Measurements from ENCODE around the gene GRIK1. TPM values are rescaled to one million over a fixed set of nuclear protein-coding genes. Genes with fewer than 3 reads are reported as not detected.

Gene GRIK1
- total RNA-seq, 2 experiments from 2014 or later: not detected

DNA sequence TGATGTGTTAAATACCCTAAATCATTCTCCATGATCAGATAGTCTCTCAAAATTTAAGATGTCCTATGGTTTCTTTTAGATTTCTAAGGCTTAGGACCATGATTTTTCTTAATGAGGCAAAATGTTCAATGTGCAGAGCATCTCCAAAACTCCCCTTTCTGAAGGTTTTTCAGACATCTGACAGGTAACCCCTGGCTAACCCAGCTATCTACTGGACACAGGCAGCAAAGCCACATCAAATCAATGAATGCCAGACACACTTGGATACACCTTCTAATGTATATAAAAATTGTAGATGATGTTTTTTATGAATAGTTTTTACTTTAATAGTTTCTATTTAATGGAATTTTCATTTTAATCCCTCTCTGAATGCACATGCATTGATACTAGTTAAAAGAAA lies 285.6 kb downstream of the GRIK1 start:
- POLR2A ChIA-PET: no interaction called here
- H3K36me3 Mint-ChIP-seq: peaks cover 6% of the 10 kb centered on the region
- H3K4me3 Mint-ChIP-seq: no peak overlapping the region
- no peaks in the 10 kb centered on the region for H3K27me3 Mint-ChIP-seq
- H3K27ac Mint-ChIP-seq: no peak overlapping the region
- H3K9me3 Mint-ChIP-seq: peaks cover 3% of the 10 kb centered on the region
- H3K4me1 Mint-ChIP-seq: peaks cover 9% of the 10 kb centered on the region
- ATAC-seq (ENCODE audit: low read depth) (no peak), DNase-seq (no peak)

DNA sequence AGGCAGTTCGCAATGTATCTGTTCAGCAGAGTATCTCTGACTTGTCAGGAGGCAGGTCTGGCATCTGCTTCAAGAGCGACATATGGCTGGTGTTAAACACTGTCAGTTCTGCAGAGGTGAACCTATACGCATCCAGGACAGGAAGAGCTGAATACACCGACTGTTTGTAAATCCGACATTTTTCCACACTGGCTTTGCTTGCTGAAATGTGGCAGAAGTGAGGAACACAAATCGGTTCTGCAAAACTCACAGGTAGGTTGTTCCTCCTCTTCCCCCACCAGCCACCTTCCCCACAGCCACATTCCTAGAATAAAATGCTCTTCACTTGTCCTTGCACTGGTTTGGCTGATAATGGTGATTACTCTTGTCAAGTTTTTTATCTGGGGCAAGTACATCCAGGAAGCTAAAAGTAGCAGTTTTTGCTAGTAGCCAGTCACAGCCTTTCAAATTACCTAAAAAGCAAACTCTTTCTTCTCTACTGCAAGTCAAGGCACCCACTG lies 289.2 kb downstream of the GRIK1 start:
- Mint-ChIP-seq H3K4me1 (peaks cover 1% of the 10 kb centered on the region), H3K4me3 (no peak overlapping the region), H3K36me3 (peaks cover 5% of the 10 kb centered on the region), H3K9me3 (peaks cover 2% of the 10 kb centered on the region), H3K27me3 (no peaks in the 10 kb centered on the region), H3K27ac (no peak overlapping the region)
- DNase-seq (no peak), ATAC-seq (ENCODE audit: low read depth) (no peak)
- POLR2A ChIA-PET: no interaction called here

DNA sequence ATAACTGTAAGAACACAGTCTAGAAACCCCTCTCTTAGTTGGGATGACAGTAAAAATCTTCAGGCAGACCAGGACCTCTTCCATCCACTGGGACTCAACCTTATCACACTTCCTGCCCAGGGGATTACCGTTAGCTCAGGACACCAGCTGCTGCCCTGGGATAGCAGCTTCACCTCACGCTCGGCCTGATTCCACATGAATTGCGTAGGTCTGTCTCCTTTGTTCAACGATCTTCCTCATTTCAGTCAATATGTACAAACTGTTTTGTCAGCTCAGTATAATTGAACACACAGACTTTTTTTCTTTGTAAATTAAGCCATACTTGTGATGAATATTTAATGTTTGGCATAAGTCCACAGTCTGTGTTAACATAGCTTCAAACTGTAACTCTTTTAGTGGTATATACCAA lies 290.4 kb downstream of the GRIK1 start:
- Mint-ChIP-seq H3K4me3 (no peak overlapping the region), H3K4me1 (peaks cover 1% of the 10 kb centered on the region)
- POLR2A ChIA-PET: no interaction called here

DNA sequence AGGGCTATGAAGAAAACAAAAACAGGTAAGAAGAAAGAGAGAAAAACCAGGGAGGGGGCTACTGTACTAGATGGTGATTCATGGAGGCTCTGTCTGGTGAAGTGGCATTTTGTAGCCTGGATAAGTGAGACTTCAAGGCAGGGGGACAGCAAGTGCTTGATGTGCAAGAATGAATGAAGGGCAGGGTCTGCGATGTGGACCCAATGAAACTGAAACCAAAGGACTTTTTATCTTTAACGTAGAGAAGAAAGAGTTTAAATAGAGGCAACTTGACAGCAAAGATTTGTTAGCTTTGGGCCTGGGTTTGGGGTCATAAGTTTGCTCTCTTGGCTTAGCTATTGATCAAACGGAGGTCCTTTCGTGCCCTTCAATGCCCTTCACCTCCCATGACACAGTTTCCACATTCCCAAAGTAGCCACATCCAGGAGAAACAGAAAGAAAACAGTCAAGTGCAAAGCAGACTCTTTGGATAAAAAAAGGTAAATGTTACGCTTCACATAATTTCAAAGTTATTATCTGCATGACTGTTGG lies 291.0 kb downstream of the GRIK1 start:
- Mint-ChIP-seq H3K27me3 (no peaks in the 10 kb centered on the region), H3K4me3 (no peak overlapping the region)

More for the DNA sequence above, 290.4 kb downstream of the GRIK1 start:
- ATAC-seq (ENCODE audit: low read depth): no peak
- no peak for DNase-seq
- H3K27ac Mint-ChIP-seq: no peak overlapping the region
- no peaks in the 10 kb centered on the region for H3K9me3 Mint-ChIP-seq
- peaks cover 3% of the 10 kb centered on the region for H3K36me3 Mint-ChIP-seq
- no peaks in the 10 kb centered on the region for H3K27me3 Mint-ChIP-seq

DNA sequence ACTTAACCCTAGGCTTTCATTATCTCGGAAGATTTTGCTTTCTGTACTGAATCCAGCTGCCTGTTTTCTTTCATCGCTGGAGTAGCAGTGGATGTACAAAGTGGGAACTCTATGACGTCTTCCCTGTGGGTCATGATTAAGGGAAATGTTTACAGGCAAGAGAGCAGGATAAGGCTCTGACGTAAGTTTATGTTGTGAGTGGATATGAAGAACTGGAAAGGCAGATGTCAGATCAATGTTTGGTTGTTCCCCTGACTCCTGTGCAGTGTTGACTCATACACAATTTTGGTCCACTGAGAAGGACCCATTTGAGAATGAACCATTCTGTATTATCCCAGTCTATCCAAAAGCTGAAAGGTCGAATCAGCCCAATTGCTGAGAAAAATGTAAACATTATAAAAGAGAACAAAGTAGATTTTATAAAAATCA lies 292.4 kb downstream of the GRIK1 start:
- Mint-ChIP-seq H3K4me3 (no peak overlapping the region), H3K27me3 (no peaks in the 10 kb centered on the region), H3K36me3 (peaks cover 3% of the 10 kb centered on the region), H3K9me3 (no peaks in the 10 kb centered on the region), H3K4me1 (peaks cover 1% of the 10 kb centered on the region), H3K27ac (no peak overlapping the region)
- DNase-seq (no peak), ATAC-seq (ENCODE audit: low read depth) (no peak)
- POLR2A ChIA-PET: no interaction called here

More for the DNA sequence above, 291.0 kb downstream of the GRIK1 start:
- Mint-ChIP-seq H3K4me1 (peaks cover 1% of the 10 kb centered on the region), H3K27ac (no peak overlapping the region), H3K36me3 (peaks cover 3% of the 10 kb centered on the region), H3K9me3 (no peaks in the 10 kb centered on the region)
- ATAC-seq (ENCODE audit: low read depth) (no peak), DNase-seq (no peak)
- POLR2A ChIA-PET: no interaction called here

DNA sequence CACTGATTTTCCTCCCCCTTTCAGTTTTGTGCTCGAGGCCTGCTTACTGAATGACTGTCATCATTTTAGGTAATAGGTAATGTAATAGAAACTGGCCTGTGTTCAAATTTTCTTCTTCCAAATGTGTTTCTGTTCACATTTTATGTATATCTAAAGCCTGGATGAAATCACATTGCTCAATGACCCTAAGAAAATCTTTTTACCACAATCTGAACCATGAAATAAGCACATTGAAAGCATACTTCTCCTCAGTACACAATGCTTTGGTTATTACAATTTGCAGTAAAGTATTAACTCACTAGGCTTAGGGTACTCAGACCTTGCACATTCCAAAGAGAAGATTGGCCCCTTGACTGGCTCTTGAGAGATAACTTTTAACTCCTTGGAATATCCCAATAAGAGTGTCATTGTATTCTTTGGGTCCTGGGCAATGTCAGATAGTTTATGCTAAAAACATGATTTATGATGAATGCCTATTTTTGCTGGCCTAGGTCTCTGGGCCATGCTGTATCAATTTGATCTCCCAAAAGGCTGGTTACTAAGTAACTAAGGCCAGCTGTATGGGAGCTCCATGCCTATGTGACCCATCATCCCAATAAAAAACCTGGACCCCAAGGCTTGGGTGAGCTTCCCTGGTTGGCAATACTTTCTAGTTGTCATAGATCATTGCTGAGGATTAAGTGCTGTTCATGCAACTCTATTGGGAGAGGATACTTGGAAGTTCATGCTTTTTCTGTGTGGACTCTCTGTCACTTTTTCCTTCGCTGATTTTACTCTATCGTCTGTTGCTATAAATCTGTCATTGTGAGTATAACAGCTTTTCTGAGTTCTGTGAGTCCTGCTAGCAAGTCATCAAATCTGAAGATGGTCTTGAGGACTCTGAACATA lies 293.9 kb downstream of the GRIK1 start:
- Mint-ChIP-seq H3K4me3 (no peak overlapping the region), H3K27me3 (no peaks in the 10 kb centered on the region), H3K27ac (no peak overlapping the region), H3K9me3 (no peaks in the 10 kb centered on the region), H3K36me3 (peaks cover 3% of the 10 kb centered on the region), H3K4me1 (peaks cover 1% of the 10 kb centered on the region)
- DNase-seq: no peak
- ATAC-seq (ENCODE audit: low read depth): no peak
- POLR2A ChIA-PET: no interaction called here

DNA sequence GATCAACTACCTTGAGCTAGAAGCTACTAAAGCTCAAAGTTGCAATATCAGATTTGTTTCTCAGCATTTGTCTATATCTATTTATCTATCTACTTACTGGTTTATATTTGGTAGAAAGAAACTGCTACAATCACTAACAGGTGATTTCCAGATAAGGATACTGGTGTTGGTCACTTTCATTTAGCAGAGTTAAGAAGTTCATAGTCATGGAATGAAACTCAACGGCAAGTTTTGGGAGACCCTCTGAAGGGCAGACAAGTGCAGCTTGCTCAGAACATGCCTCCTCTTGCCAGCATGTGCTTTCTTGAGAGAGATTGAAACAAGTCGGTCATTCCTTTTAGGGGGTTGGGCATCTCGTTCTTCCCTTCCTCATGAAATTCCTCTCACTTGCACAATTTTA lies 296.5 kb downstream of the GRIK1 start:
- Mint-ChIP-seq H3K4me1 (peaks cover 3% of the 10 kb centered on the region), H3K27me3 (no peaks in the 10 kb centered on the region), H3K36me3 (peaks cover 3% of the 10 kb centered on the region), H3K27ac (no peak overlapping the region), H3K4me3 (no peak overlapping the region), H3K9me3 (no peaks in the 10 kb centered on the region)
- DNase-seq (no peak), ATAC-seq (ENCODE audit: low read depth) (no peak)
- POLR2A ChIA-PET: no interaction called here

DNA sequence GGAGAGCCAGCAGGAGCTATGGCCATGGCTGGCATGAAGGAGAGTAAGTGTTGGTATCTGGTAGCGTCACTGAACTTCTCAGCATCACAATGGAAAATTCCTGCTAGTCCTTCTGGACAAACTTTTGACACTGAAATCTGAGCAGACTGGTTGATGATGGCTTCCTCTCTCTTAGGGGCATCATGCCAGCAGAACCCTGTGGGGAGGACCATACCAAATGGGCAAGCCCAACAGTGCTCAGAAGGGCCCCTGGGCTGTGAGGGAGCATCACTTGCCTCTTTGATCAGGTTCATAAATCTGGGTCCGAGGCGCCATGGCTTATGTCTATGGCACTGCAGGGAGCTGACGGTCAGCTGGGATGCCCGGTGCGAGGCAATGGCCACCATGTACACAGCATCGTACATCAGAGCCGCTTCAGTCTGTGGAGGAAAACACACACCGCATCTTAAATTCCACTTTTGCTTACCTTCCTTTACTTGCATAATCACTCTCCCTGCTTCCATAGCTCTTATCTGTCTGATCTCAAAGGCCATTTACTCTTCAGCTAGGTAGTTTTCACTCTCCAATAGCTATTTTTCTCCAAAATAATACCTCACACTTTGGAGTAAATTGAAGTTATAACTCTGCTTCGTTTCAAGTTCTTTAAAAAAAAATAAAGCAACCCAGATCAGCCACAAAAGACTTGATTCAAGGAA lies 297.1 kb downstream of the GRIK1 start:
- H3K9me3 Mint-ChIP-seq: no peaks in the 10 kb centered on the region
- POLR2A ChIA-PET: no interaction called here
- H3K27ac Mint-ChIP-seq: no peak overlapping the region
- no peak for ATAC-seq (ENCODE audit: low read depth)
- H3K27me3 Mint-ChIP-seq: no peaks in the 10 kb centered on the region
- no peak overlapping the region for H3K4me3 Mint-ChIP-seq
- no peak for DNase-seq
- H3K36me3 Mint-ChIP-seq: peaks cover 3% of the 10 kb centered on the region
- H3K4me1 Mint-ChIP-seq: peaks cover 3% of the 10 kb centered on the region

DNA sequence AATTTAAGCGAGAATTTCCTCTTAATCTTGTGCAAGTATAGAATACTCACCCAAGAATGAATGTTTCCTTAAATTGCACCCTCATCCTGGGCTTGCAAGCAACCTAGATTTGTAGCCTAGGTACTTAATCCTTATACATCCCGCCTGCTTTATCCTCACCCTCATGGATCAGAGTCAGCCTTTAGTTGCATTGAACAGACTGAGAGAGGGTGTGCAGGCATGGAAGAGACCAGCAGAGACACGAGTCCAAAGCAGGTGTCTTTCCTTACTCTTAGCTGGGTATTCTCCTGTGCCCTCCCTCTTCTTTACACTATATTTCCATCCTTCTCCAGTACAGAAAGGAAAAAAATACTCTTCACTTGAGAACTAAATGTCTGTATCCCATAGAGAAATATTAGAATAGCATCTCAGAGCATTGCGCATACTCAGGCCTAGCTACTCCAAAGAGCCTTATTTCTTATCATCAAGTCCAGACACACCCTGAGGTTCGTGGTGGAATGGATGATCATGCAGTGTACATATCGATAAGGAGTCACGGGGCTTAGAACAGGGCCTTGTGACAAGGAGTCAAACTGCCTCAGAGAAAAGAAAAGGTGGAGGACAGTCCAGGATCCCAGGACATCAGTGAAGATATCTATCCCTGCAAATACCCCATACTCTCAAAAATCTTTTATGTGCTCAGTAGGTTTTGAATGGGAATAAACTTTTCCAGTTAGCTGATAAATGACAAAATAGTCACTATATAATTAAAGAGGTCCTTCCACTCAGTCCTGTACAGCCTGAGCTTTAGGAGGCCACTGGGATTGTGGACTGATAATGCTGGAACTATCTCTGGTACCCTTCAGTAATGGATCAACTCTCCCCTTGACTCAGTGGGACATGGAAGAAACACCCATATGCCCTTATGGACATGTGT lies 297.9 kb downstream of the GRIK1 start:
- Mint-ChIP-seq H3K4me3 (no peak overlapping the region), H3K27ac (no peak overlapping the region), H3K27me3 (no peaks in the 10 kb centered on the region), H3K9me3 (no peaks in the 10 kb centered on the region), H3K4me1 (peaks cover 3% of the 10 kb centered on the region), H3K36me3 (peaks cover 3% of the 10 kb centered on the region)
- ATAC-seq (ENCODE audit: low read depth) (no peak), DNase-seq (no peak)
- POLR2A ChIA-PET: no interaction called here

DNA sequence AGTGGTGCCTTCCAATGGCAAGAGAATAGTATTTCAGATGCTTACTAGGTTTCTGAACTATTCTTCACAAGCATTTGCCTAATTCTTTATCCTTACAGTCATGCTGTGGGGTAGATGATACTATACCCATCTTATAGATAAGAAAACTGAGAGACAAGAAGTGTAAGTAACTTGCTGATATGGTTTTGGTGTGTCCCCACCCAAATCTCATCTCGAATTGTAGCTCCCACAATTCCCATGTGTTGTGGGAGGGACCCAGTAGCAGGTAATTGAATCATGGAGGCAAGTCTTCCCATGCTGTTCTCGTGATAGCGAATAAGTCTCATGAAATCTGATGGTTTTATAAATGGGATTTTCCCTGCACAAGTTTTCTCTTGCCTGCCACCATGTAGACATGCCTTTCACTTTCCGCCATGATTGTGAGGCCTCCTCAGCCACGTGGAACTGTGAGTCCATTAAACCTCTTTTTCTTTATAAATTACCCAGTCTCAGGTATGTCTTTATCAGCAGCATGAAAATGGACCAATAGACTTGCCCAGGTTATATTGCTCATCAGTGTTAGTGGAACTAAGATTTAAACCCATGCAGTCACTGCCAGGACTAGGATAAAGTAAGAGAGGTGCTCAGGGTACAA lies 298.7 kb downstream of the GRIK1 start:
- DNase-seq (no peak), ATAC-seq (ENCODE audit: low read depth) (no peak)
- Mint-ChIP-seq H3K27ac (no peak overlapping the region), H3K36me3 (peaks cover 3% of the 10 kb centered on the region), H3K4me1 (peaks cover 3% of the 10 kb centered on the region), H3K27me3 (no peaks in the 10 kb centered on the region), H3K4me3 (no peak overlapping the region), H3K9me3 (no peaks in the 10 kb centered on the region)
- POLR2A ChIA-PET: no interaction called here

DNA sequence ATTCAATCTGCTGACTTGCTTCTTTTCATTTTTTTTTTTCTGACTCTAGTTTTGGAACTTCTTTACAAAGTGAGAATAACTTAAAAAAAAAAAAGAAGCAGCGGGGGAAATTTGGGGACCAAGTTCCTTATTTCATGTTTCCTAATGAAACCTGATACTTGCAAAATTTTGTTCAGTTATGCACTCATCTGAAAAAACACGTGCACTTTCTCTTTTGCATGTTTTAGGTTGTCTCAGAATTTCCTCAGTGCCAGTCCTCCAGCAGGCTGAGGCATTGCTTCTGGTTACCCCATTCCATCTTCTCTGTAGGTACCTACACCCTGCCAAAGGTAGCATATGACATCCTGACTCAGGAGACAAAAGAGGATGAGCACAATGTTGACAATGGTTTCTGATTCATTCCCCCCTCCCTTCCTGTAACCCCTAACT lies 299.7 kb downstream of the GRIK1 start:
- no peak overlapping the region for H3K4me3 Mint-ChIP-seq
- H3K9me3 Mint-ChIP-seq: no peaks in the 10 kb centered on the region
- ATAC-seq (ENCODE audit: low read depth) (no peak), DNase-seq (no peak)
- H3K27me3 Mint-ChIP-seq: peaks cover 2% of the 10 kb centered on the region
- no peak overlapping the region for H3K27ac Mint-ChIP-seq
- POLR2A ChIA-PET: no interaction called here
- H3K36me3 Mint-ChIP-seq: peaks cover 3% of the 10 kb centered on the region
- peaks cover 3% of the 10 kb centered on the region for H3K4me1 Mint-ChIP-seq

DNA sequence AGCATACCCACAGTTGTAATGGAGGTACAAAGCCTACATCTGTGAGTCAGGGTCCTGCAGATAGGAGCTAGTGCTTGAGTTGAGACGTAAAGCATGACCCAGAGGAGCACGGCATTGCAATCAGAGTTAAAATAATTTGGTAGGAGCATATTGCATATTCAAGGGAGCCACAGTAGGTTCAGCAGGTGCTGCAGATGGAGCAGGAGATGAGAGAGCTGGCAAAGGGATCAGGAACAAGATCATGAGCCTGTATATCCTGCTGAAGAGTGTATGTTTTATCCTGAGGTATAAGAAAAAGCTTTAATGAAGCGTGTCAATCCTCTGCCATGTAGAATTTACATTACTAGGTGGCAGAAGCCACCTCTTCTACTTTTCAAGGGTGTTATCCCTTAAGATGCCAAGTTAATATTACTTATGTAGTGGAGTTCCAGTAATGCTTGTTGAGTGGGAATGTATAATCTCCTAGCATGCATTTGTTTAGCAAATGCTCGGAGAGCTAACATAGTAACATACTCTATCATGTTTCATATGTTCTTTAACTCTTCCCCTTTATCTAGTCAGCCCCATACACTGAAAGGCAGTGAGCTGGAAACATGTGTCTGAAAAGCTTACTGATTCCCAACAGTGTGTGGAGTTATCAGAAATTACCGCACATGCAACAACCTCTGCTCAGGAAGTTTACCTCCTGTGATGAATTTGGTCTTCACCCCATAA lies 300.3 kb downstream of the GRIK1 start:
- Mint-ChIP-seq H3K36me3 (peaks cover 3% of the 10 kb centered on the region), H3K27me3 (peaks cover 2% of the 10 kb centered on the region), H3K4me3 (no peak overlapping the region), H3K27ac (no peak overlapping the region), H3K4me1 (peaks cover 3% of the 10 kb centered on the region), H3K9me3 (no peaks in the 10 kb centered on the region)
- DNase-seq (no peak), ATAC-seq (ENCODE audit: low read depth) (no peak)
- POLR2A ChIA-PET: interaction anchor here (0.5 kb wide), 1 partner anchor 402 kb away, joined by 3 read pairs; no protein-coding TSS in a partner anchor
